GM12892 (cell line): ENCODE measurements around the gene RAB44.

Source experiments
- DNase-seq: peaks from one replicate; pipeline ENCODE4 v3.0.0; 2011; ENCODE audit not compliant: insufficient read length
- FAIRE-seq: peaks from 2 replicates; lab custom pipeline; 2011; peaks lifted over from hg19 to GRCh38; lab: Jason Lieb, UNC
- POLR2A ChIP-seq: IDR thresholded peaks from 2 replicates; pipeline ENCODE4 v1.6.1; 2011; ENCODE audit warnings: low read depth, low read length, control low read depth
- POLR2AphosphoS5 ChIP-seq: IDR thresholded peaks from 2 replicates; pipeline ENCODE4 v1.6.1; 2011; ENCODE audit warnings: low read depth, low read length, control low read depth
- TAF1 ChIP-seq: IDR thresholded peaks from 2 replicates; pipeline ENCODE4 v1.6.1; 2011; ENCODE audit warnings: low read depth, mild to moderate bottlenecking, control low read depth, low read length, borderline replicate concordance

The RAB44 gene

GRCh38 chr6:36728289-36729160 lies 30.9 kb downstream of the RAB44 start:
- no peak for DNase-seq
- FAIRE-seq: no peak
- TF ChIP-seq POLR2AphosphoS5 (no peak), POLR2A (no peak)

DNA sequence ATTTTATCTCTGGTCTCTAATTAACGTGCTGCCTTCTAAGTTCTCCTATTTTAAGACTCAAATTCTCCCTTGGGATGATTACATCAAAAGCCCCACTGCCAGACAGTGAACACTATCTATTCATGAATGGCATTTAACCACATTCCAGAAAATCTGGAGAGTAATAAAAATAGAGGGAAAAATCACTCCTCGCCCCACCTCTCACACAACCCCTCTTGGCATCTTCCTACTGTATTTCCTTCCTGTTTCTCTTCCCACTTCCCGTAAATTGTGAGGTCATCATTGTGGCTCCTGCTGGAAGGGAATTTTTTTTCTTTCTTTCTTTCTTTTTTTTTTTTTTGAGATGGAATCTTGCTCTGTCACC lies 31.5 kb downstream of the RAB44 start:
- DNase-seq (no peak), FAIRE-seq (no peak)

GRCh38 chr6:36730424-36731380 lies 33.1 kb downstream of the RAB44 start:
- no peak for TF ChIP-seq POLR2A
- no peak for TF ChIP-seq TAF1
- no peak for TF ChIP-seq POLR2AphosphoS5
- no peak for FAIRE-seq
- DNase-seq: no peak

More for the DNA sequence above, 31.5 kb downstream of the RAB44 start:
- TF ChIP-seq POLR2AphosphoS5 (no peak), TAF1 (no peak), POLR2A (no peak)

DNA sequence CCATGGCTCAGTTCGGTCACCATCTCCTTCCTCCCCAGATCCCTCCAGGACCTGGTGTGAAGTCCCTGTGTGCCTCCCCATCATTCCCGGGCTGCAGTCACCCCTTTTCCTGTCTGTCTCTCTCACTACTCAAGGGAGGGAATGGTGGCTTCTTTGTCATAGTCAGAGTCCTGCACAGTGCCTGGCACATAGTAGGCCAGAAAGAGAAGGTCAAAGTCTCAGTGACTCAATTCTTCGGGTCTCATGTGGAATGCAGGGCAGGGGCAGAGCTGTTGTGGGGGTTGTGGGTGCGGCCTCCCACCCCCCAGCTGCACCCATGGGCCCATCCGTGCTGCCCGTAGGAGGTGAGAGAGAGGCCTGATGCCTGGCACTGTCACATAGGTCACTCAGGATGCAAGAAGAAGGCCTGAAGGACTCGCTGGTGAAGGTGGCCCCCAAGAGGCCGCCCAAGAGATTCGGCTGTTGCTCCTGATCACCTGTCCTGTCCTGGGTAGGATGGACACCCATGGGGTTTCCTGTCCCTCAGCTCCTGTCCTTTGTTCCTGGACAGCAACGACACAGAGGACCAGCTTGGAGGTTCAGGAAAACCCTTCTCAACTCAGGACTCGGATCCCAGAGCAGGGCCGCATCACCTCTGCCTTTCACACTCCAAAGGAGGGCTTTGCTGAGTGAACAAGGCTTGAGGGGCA lies 34.1 kb downstream of the RAB44 start:
- no peak for TF ChIP-seq POLR2AphosphoS5
- TF ChIP-seq POLR2A: no peak
- TF ChIP-seq TAF1: no peak
- no peak for DNase-seq
- FAIRE-seq: no peak

DNA sequence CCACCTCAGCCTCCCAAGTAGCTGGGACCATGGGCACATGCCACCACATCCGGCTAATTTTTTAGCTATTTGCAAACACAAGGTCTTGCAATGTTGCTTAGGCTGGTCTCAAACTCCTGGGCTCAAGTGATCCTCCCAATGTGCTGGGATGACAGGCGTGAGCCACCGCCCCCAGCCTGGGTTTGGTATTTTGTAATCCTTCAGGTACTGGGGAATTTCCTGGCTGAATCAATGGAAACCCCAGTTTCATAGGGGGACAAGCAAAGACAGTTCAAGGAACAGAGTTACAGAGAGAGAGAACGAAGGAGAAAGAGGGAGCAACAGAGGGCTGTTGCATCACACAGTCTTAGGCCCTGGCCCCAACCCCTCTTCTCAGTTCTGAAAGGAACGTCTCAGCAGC lies 35.7 kb downstream of the RAB44 start:
- TF ChIP-seq POLR2AphosphoS5 (no peak), POLR2A (no peak), TAF1 (no peak)
- FAIRE-seq (no peak), DNase-seq (no peak)

DNA sequence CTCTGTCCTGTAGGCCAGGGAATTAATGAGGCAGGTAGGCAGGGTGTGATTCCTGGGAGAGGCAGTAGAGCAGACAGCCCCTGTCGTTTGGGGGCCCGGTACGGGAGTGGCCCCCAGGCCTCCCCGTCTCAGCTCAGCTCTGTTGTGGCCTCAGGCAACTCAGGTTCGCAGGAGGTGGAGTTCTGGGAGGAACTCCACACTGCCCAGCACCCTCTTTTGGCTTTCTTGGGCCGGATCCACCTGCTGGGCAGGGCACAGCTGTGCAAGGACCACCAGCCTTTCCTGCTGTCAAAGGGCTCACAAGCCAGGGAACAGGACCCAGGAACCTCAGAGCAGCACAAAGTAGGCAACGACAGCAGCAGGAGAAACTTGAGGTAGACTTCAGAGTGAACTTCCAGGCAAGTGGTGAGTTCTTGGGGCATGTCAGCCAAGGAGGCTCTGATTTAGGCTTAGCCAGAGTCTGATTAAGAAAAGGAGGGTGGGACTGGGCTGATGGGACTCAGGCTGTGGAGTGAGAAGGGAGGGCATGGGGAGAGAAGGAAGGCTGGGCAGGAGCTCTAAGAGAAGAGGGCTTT lies 36.9 kb downstream of the RAB44 start:
- FAIRE-seq (no peak), DNase-seq (no peak)
- no peak for TF ChIP-seq POLR2A
- no peak for TF ChIP-seq POLR2AphosphoS5
- TF ChIP-seq TAF1: no peak

DNA sequence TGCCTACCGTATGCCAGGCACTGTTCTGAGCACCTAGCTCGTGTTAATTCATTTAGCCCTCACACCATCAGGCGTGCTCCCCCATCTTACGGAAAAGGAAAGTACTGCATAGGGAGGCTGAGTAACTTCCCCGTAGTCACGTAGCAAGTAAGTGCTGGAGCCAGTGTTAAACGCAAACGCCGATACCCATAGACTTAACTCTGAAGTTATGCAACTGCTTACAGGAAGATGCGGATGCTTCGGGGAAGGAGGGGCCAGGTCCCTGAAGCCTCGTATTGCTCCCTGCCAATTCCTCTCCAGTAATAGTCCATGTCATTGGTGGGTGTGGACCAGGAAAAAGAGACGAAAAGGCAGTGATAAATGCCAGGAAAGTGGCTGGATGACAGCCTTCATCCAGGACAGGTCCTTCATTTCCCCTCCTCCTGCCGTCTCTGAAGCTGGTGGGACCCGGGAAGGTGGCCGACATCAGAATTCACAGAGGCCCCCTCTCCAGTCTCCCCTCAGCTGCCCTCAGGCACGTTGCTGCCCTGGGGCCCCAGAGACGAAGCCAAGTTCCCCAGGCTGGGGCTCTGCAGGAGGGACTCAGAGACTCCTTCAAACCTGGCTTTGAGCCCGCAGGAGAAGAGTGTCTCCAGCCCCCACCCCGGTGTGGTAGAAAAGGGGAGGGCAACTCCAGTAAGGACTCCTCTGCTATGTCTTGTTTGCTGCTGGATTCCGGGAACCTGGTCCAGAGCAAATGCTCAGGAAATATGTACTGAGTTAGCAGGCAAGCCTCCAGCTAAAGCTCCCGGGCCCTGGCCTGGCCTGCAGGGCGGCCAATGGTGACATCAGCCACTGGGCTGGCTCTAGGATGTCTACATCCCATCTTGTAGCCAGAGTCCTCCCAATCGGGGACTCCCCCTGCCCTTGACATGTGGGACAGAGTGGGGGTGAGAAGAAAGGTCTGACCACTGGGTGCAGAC lies 37.8 kb downstream of the RAB44 start:
- no peak for DNase-seq
- TF ChIP-seq POLR2AphosphoS5 (no peak), POLR2A (no peak), TAF1 (no peak)
- FAIRE-seq: no peak

- FAIRE-seq (no peak), DNase-seq (no peak)
- TF ChIP-seq TAF1 (no peak), POLR2A (no peak), POLR2AphosphoS5 (no peak)
Measured at GRCh38 chr6:36737043-36737785, 39.6 kb downstream of the RAB44 start.

DNA sequence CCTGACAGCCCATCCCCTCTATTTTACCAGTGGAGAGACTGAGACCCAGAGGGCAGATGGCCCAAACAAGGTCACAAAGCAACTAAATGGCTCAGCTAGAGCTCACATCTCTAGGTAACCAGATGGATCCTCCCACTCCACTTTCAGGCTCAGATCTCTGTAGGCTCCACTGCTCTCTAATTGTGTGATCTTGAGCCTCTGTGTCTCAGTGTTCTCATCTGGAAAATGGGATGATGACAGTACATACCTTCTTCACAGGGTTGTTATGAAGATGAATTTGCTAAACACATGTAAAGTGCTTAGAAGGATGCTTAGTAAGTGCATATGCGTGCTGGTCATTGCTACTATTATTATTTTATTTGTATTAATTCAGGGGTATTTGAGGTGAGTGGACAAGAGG lies 40.5 kb downstream of the RAB44 start:
- no peak for FAIRE-seq

More for the DNA sequence above, 40.5 kb downstream of the RAB44 start:
- TF ChIP-seq POLR2A (no peak), POLR2AphosphoS5 (no peak), TAF1 (no peak)
- DNase-seq: no peak
